Measurements from ENCODE around the gene ZNF536.
"Not testable (repeated sequence)": the region's sequence is repeated elsewhere in the genome, so short reads cannot be mapped to it uniquely, and the experiment has no call there.

Gene ZNF536

DNA sequence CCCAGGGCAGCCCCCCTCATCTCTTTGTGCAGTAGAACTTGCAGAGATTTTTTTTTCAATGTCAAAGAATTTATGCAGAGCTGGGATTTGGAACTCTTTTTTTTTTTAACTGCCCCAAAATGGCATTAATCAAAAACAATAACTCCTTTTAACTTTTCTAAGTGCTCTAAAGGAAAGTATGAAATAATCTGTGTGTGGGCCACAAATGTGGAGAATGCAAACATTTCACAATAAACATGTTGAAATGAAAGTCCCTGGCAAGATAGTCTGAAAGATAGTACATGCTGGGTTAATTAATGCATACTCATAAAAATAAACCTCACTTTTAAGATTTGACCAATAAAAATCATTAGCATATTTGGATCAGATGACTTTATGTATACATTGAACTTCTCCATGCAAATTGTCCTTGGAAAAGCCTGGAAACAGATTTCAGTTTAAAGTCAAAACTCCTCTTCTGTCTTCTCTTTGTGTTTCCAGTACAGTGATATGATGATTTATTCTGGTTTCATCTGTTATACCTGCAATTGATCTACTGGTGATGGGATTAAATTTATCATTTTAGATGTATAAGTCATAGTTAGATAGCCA, 30.5 kb upstream of the ZNF536 start:
- DNase-seq (ENCODE audit: low read depth) = no peak

DNA sequence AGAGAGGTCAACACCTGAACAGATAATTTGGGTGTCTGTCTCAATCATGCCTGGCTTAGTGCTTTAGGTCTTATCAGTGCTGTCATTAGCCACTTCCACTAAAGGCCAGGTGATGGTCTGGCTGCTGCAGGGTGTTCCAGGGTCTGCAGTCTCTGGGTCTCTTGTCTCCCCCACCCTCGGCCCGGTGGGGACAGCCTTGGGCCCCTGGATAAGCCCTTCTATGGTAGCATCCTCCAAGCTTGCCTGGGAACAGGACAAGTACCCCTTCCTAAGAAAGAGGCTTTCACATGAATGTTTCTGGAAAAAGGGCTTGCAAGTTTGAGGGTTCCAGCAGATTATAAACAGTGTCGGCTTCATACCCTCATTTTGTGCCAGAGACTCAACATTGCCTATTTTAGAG, 29.3 kb upstream of the ZNF536 start:
- DNase-seq (ENCODE audit: low read depth) = no peak

DNA sequence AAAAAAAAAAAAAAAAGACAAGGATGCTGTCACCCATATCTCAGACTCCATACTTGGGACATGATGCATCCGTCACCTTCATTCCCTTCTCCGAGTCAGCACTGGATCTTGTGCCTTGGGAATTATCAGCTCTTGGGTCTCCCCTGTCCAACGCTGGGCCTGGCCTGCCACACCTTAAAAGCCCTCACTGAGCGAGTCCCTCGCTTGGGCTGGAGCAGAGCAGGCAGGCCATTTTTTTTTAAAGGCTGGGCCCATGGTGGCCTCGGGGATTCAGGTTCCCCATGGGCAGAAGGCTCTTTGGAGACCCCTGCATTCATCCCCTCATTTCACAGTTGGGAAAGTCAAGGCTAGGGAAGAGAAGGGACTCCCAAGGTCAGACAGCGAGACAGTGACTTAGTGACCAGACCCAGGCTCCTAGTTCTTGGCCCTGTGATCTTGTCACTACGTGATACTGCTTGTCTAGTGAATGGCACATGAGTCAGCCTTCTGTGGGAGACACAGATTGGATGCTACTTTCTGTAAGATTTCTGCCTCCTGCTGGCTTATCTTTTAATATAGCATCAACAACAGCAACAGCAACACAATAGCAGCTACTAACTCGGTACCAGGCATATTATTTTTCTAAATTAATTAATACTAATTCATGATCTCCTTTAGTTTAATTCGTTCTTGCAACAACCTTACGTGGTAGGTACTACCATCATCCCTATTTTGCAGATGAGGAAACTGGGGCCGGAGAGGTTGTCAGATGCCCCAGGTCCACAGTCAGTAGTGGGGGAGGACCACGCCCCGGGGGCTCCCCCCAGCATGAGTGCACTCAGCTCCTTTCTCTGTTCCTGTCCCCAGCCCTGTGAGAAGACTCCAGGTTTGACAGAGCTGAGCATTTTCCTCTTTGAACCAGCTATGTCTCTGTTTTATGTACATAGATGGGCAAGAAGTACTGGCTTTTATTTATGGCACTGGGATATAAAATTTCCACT, 27.4 kb upstream of the ZNF536 start:
- DNase-seq (ENCODE audit: low read depth) = no peak

DNA sequence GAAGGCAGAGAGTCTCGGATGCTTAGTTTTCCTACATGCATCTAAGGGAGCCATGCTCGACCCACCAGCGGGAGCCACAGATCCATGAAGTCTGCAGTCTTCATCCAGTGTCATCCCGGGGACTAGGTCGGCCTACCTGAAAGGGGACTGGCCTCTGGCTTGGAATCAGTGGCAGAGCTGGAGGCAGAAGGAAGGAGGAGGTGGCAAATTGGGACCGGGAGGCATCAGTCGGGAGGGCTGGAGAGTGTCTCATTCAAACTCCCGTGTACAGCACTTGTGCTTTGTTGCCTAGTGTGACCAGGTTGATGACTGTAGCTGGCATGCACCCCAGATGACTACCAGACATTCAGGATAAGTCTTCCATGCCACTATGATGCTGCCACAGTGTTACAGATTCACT, 26.5 kb upstream of the ZNF536 start:
- DNase-seq (ENCODE audit: low read depth) = no peak

DNA sequence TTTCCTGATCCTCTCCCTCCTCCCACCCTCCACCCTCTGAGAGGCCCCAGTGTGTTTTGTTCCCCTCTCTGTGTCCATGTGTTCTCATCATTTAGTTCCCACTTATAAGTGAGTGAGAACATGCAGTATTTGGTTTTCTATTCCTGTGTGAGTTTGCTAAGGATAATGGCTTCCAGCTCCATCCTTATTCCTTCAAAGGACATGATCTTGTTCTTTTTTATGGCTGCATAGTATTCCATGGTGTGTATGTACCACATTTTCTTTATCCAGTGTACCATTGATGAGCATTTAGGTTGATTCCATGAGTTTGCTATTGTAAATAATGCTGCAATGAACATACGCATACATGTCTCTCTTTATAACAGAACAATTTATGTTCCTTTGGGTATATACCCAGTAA, 25.7 kb upstream of the ZNF536 start:
- not testable (repeated sequence) for DNase-seq (ENCODE audit: low read depth)

- no peak for DNase-seq (ENCODE audit: low read depth)
Measured at GRCh38 chr19:30349131-30349730, 23.0 kb upstream of the ZNF536 start.

GRCh38 chr19:30350692-30351663, 21.2 kb upstream of the ZNF536 start:
- no peak for DNase-seq (ENCODE audit: low read depth)

- DNase-seq (ENCODE audit: low read depth) = no peak
Measured at GRCh38 chr19:30351774-30352173, 20.4 kb upstream of the ZNF536 start.

- DNase-seq (ENCODE audit: low read depth) = no peak
Measured at GRCh38 chr19:30353394-30353945, 18.7 kb upstream of the ZNF536 start.

DNA sequence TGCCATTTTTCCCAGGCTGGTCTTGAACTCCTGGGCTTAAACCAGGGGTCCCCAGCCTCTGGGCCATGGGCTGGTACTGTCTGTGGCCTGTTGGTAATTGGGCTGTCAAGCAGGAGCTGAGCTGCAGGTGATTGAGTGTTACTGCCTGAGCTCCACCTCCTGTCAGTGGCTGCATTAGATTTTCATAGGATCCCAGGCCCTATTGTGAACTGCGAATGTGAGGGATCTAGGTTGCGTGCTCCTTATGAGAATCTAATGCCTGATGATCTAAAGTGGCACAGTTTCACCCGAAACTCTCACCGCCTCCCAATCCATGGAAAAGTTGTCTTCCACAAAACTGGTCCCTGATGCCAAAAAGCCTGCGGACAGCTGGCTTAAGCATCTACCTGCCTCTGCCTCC, 16.6 kb upstream of the ZNF536 start:
- no peak for DNase-seq (ENCODE audit: low read depth)

GRCh38 chr19:30356951-30357579, 15.1 kb upstream of the ZNF536 start:
- DNase-seq (ENCODE audit: low read depth) = no peak

DNA sequence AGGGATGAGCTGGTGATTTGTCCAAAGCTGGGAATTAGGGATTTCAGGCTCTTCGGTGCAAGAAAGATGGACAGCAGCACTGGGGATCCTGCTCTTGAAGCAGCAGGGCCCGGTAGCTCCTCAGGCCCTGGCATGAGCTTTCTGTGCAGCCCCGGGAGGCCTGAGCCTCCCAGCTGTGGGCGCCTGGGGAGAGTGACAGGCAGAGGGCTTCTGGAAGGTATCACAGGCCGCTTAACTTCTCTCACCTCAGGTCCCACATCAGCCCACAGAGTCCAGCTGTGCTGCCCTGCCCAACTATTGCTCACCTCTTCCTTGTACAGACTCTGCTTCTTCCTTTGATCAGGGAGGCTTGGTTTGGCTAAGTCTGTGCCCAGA, 14.6 kb upstream of the ZNF536 start:
- DNase-seq (ENCODE audit: low read depth) = no peak

GRCh38 chr19:30358319-30358718, 13.9 kb upstream of the ZNF536 start:
- no peak for DNase-seq (ENCODE audit: low read depth)

- no peak for DNase-seq (ENCODE audit: low read depth)
Measured at GRCh38 chr19:30358821-30359580, 13.2 kb upstream of the ZNF536 start.

DNA sequence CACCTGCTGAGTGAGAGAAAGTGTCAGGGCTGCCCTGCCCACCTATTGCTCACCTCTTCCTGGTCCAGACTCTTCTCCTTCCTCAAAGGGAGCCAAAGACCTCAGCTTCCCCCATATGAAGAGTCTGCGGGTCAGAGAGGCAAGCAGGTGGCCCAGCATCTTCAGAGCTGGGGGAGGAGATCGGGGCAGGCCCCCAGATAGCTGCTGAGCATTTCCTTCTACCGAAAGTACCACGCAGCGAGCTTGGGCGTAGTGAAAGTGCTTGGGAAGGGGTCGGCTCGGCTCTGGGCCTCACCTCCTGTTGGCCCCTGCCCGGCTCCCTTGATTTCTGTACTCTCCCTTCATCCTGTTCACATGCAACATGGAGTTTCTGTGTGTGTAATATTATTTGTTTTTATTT, 12.2 kb upstream of the ZNF536 start:
- DNase-seq (ENCODE audit: low read depth) = no peak

- DNase-seq (ENCODE audit: low read depth) = no peak
Measured at GRCh38 chr19:30360376-30361106, 11.6 kb upstream of the ZNF536 start.

DNA sequence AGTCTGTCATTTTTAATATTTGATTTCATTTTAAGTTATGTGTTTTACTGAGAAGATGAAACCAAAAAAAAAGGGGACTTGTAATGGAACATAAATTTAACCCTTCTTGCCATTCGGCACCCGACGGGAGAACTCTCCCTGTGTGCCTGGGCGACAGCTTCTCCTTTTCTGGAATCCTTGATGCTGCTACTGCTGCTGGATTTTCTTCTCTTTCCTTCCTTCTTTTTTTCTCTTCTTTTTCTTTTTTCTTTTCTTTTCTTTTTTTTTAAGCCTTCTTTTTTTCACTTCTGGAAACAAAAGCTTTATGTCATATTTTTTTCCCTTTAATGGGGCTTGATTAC, 11.1 kb upstream of the ZNF536 start:
- DNase-seq (ENCODE audit: low read depth) = no peak

- no peak for DNase-seq (ENCODE audit: low read depth)
Measured at GRCh38 chr19:30361721-30362120, 10.5 kb upstream of the ZNF536 start.

GRCh38 chr19:30362156-30362754, 9.9 kb upstream of the ZNF536 start:
- DNase-seq (ENCODE audit: low read depth) = no peak

Measured in activated T-cell treated with anti-CD3 and anti-CD28 coated beads for 24 hours (primary cell).